CD14-positive monocyte (primary cell): ENCODE results near the gene BCKDHB. TPM values are rescaled to one million over a fixed set of nuclear protein-coding genes. Genes with fewer than 3 reads are reported as not detected.

ENCODE experiments used
- DNase-seq, 3 donors: peaks; one replicate each; pipeline ENCODE4 v3.0.0-alpha.2; 2011 to 2022
- H2AFZ ChIP-seq: 2 replicates; pipeline ENCODE4 v1.6.0; 2012; ENCODE audit warnings: mild to moderate bottlenecking, low read depth, low read length, inconsistent platforms; ENCODE audit not compliant: insufficient read depth, poor library complexity, severe bottlenecking
- H3K27ac ChIP-seq, 2 donors: 1 replicate in 1 of 2; 2 replicates in 1 of 2; pipeline ENCODE4 v1.5.1; 2012 to 2013; ENCODE audit warnings: low read length in 2 of 2, control low read depth in 1 of 2, inconsistent platforms in 1 of 2, low read depth in 1 of 2, mild to moderate bottlenecking in 1 of 2
- H3K27me3 ChIP-seq, 2 donors: one replicate each; pipeline versions ENCODE4 v1.6.0 to v1.6.1; 2011 to 2013; ENCODE audit warnings: low read length in 2 of 2; ENCODE audit not compliant: control insufficient read depth in 2 of 2, insufficient read depth in 2 of 2
- H3K36me3 ChIP-seq, 2 donors: replicated peaks in 1 of 2; 1 replicate in 1 of 2; 2 replicates in 1 of 2; pipeline versions ENCODE4 v1.5.1 to v1.6.1; 2012 to 2013; ENCODE audit warnings: low read length in 2 of 2, control low read depth in 1 of 2, inconsistent platforms in 1 of 2, mild to moderate bottlenecking in 1 of 2; ENCODE audit not compliant: insufficient read depth in 2 of 2, control insufficient read depth in 1 of 2
- H3K4me1 ChIP-seq, 2 donors: 1 replicate in 1 of 2; 2 replicates in 1 of 2; pipeline versions ENCODE4 v1.5.1 to v1.6.1; 2012 to 2013; ENCODE audit warnings: low read length in 2 of 2, control low read depth in 1 of 2, inconsistent platforms in 1 of 2, mild to moderate bottlenecking in 1 of 2, moderate library complexity in 1 of 2; ENCODE audit not compliant: insufficient read depth in 2 of 2, control insufficient read depth in 1 of 2
- H3K4me2 ChIP-seq: replicated peaks from 2 replicates; pipeline ENCODE3; 2012; ENCODE audit warnings: low read length, moderate library complexity, mild to moderate bottlenecking; ENCODE audit not compliant: poor library complexity, severe bottlenecking; ENCODE audit errors: extremely low read depth
- H3K4me3 ChIP-seq, 3 experiments: fragments of 200-600 bp in 1 of 3; sonication (generic) in 1 of 3; replicated peaks in 1 of 3; 1 replicate in 2 of 3; 2 replicates in 1 of 3; pipeline ENCODE4 v1.5.1; 2011 to 2013; ENCODE audit warnings: low read length in 3 of 3, mild to moderate bottlenecking in 3 of 3, control low read depth in 2 of 3, low read depth in 2 of 3, inconsistent platforms in 1 of 3, moderate library complexity in 1 of 3
- H3K79me2 ChIP-seq: 2 replicates; pipeline ENCODE4 v1.6.0; 2012; ENCODE audit warnings: mild to moderate bottlenecking, control low read depth, inconsistent platforms, low read length, moderate library complexity; ENCODE audit not compliant: insufficient read depth
- H3K9ac ChIP-seq: 2 replicates; pipeline ENCODE4 v1.6.0; 2017; ENCODE audit warnings: low read length, mild to moderate bottlenecking; ENCODE audit not compliant: insufficient read depth, poor library complexity, severe bottlenecking
- H3K9me3 ChIP-seq, 2 donors: replicated peaks in 1 of 2; 1 replicate in 1 of 2; 2 replicates in 1 of 2; pipeline versions ENCODE4 v1.5.1 to v1.6.1; 2012 to 2013; ENCODE audit warnings: low read length in 2 of 2, control low read depth in 1 of 2; ENCODE audit not compliant: control insufficient read depth in 1 of 2, insufficient read depth in 1 of 2
- H4K20me1 ChIP-seq: 2 replicates; pipeline ENCODE4 v1.6.0; 2012; ENCODE audit warnings: mild to moderate bottlenecking, low read length, control low read depth, moderate library complexity; ENCODE audit not compliant: insufficient read depth
- H3K27ac Mint-ChIP-seq, 7 donors: one replicate each; pipeline ENCODE4 v1.8.0; 2020; ENCODE audit warnings: mild to moderate bottlenecking in 7 of 7, mixed read lengths in 7 of 7, moderate library complexity in 6 of 7, inconsistent platforms in 2 of 7
- H3K27me3 Mint-ChIP-seq, 3 donors: one replicate each; pipeline ENCODE4 v1.8.0; 2021 to 2022; ENCODE audit warnings: low read depth in 3 of 3, mild to moderate bottlenecking in 3 of 3, mixed read lengths in 3 of 3, moderate library complexity in 3 of 3, inconsistent platforms in 1 of 3
- H3K36me3 Mint-ChIP-seq, 2 donors: one replicate each; pipeline ENCODE4 v1.8.0; 2020; ENCODE audit warnings: mixed read lengths in 2 of 2, inconsistent platforms in 1 of 2, mild to moderate bottlenecking in 1 of 2
- H3K4me1 Mint-ChIP-seq: one replicate; pipeline ENCODE4 v1.8.0; 2020; ENCODE audit warnings: mild to moderate bottlenecking, mixed read lengths
- H3K4me3 Mint-ChIP-seq, 2 donors: one replicate each; pipeline ENCODE4 v1.8.0; 2020; ENCODE audit warnings: mild to moderate bottlenecking in 2 of 2, mixed read lengths in 2 of 2, moderate library complexity in 1 of 2
- H3K9me3 Mint-ChIP-seq, 7 donors: one replicate each; pipeline ENCODE4 v1.8.0; 2020 to 2022; ENCODE audit warnings: mixed read lengths in 7 of 7, mild to moderate bottlenecking in 6 of 7, moderate library complexity in 6 of 7, inconsistent platforms in 2 of 7
- intact Hi-C, 2 donors: fragments of 100-400 bp; cut with micrococcal nuclease; formaldehyde crosslinking; loops; one replicate each; pipeline versions ENCODE4 v1.15.0 to v1.15.1; 2023
- polyA plus RNA-seq, 3 donors: library from polyadenylated mRNA; depleted of rRNA in 1 of 3; unstranded in 2 of 3; stranded (reverse) in 1 of 3; fragments of 300-500 nt in 2 of 3; fragments of >200 nt in 1 of 3; fragmentation: Illumina TruSeq in 2 of 3; gene quantifications; 1 replicate in 2 of 3; 2 replicates in 1 of 3; pipeline ENCODE4 v1.2.3, GENCODE V29; 2012 to 2021
- TF ChIP-seq, protein P1 (sequence below): fragments of 200-600 bp; IDR thresholded peaks from one replicate; pipeline ENCODE4 v1.8.0; 2022; ENCODE audit warnings: antibody characterized with exemption, mild to moderate bottlenecking

Gene BCKDHB
- polyA plus RNA-seq, 3 donors, result 1.8 to 4.6 (median 4.0) TPM

GRCh38 chr6:80098392-80098791 is 8.1 kb upstream of the BCKDHB start:
- H3K4me1 ChIP-seq, result no peaks in the 10 kb centered on the region
- Mint-ChIP-seq H3K4me3 (no peak overlapping the region), H3K9me3 (peaks cover 0 to 2% (median 0%) of the 10 kb centered on the region in 7 donors), H3K27me3 (peaks cover 0 to 10% (median 9%) of the 10 kb centered on the region in 3 donors), H3K27ac (no peak overlapping the region), H3K4me1 (no peaks in the 10 kb centered on the region), H3K36me3 (no peaks in the 10 kb centered on the region)
- peaks cover 0 to 2% of the 10 kb centered on the region in 2 donors for H3K27me3 ChIP-seq
- no peak overlapping the region for H3K4me2 ChIP-seq
- TF ChIP-seq, protein P1, sequence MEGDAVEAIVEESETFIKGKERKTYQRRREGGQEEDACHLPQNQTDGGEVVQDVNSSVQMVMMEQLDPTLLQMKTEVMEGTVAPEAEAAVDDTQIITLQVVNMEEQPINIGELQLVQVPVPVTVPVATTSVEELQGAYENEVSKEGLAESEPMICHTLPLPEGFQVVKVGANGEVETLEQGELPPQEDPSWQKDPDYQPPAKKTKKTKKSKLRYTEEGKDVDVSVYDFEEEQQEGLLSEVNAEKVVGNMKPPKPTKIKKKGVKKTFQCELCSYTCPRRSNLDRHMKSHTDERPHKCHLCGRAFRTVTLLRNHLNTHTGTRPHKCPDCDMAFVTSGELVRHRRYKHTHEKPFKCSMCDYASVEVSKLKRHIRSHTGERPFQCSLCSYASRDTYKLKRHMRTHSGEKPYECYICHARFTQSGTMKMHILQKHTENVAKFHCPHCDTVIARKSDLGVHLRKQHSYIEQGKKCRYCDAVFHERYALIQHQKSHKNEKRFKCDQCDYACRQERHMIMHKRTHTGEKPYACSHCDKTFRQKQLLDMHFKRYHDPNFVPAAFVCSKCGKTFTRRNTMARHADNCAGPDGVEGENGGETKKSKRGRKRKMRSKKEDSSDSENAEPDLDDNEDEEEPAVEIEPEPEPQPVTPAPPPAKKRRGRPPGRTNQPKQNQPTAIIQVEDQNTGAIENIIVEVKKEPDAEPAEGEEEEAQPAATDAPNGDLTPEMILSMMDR, result no peak
- no peaks in the 10 kb centered on the region for H3K36me3 ChIP-seq
- DNase-seq, result no peak
- H2AFZ ChIP-seq, result no peak overlapping the region
- H3K79me2 ChIP-seq, result no peaks in the 10 kb centered on the region
- no peak overlapping the region for H3K27ac ChIP-seq
- intact Hi-C loops, result no loop called here
- no peaks in the 10 kb centered on the region for H3K9me3 ChIP-seq
- H4K20me1 ChIP-seq, result no peaks in the 10 kb centered on the region
- H3K4me3 ChIP-seq, result no peak overlapping the region
- no peak overlapping the region for H3K9ac ChIP-seq

DNA sequence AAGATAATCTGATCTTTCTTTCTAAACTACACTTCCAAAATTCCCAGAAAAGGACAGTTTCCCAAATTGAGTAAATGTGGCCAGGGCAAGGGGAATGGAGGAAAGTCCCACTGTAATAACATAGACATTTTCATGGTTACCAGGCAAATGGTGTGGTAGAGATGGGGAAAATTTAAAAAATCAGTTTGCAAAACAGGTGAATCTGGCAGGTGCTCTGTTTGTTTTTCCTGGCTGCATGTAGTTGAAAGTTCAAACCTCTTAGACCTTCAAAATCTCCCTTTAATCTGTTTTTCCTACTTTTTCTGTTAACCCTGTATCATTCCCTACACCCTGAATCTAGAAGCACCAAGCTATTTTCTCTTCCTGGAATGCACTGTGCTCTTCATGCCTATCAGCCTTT is 2.0 kb upstream of the BCKDHB start:
- peaks cover 0 to 2% of the 10 kb centered on the region in 2 donors for H3K27me3 ChIP-seq
- Mint-ChIP-seq H3K4me1 (peaks cover 15% of the 10 kb centered on the region), H3K27ac (no peak overlapping the region), H3K27me3 (peaks cover 5 to 6% (median 5%) of the 10 kb centered on the region in 3 donors), H3K9me3 (no peaks in the 10 kb centered on the region), H3K36me3 (no peaks in the 10 kb centered on the region), H3K4me3 (no peak overlapping the region)
- no peaks in the 10 kb centered on the region for H3K9me3 ChIP-seq
- intact Hi-C loops, result no loop called here
- TF ChIP-seq, protein P1, result no peak
- no peaks in the 10 kb centered on the region for H3K36me3 ChIP-seq
- no peak for DNase-seq
- H4K20me1 ChIP-seq, result no peaks in the 10 kb centered on the region
- H3K27ac ChIP-seq, result no peak overlapping the region
- H3K4me2 ChIP-seq, result no peak overlapping the region
- no peaks in the 10 kb centered on the region for H3K79me2 ChIP-seq
- H3K4me3 ChIP-seq, result no peak overlapping the region
- H2AFZ ChIP-seq, result no peak overlapping the region
- peaks cover 8 to 13% of the 10 kb centered on the region in 2 donors for H3K4me1 ChIP-seq
- no peak overlapping the region for H3K9ac ChIP-seq
